HL-60 (cell line): ENCODE results near the gene SUPT7L.

ENCODE experiments used
- CTCF ChIP-seq: IDR thresholded peaks from one replicate; pipeline ENCODE4 v1.5.1; 2011; ENCODE audit warnings: low read length, control low read depth, inconsistent platforms; ENCODE audit not compliant: insufficient read depth
- GABPA ChIP-seq: IDR thresholded peaks from 2 replicates; pipeline ENCODE4 v1.6.1; 2012; ENCODE audit warnings: low read depth
- POLR2AphosphoS5 ChIP-seq: IDR thresholded peaks from 2 replicates; pipeline ENCODE4 v1.6.1; 2012; ENCODE audit warnings: low read depth
- REST ChIP-seq: IDR thresholded peaks from 2 replicates; pipeline ENCODE4 v1.6.1; 2012; ENCODE audit warnings: low read depth; ENCODE audit not compliant: insufficient replicate concordance
- SPI1 ChIP-seq: IDR thresholded peaks from 2 replicates; pipeline ENCODE4 v1.6.1; 2012; ENCODE audit warnings: low read depth, mild to moderate bottlenecking, borderline replicate concordance

DNA sequence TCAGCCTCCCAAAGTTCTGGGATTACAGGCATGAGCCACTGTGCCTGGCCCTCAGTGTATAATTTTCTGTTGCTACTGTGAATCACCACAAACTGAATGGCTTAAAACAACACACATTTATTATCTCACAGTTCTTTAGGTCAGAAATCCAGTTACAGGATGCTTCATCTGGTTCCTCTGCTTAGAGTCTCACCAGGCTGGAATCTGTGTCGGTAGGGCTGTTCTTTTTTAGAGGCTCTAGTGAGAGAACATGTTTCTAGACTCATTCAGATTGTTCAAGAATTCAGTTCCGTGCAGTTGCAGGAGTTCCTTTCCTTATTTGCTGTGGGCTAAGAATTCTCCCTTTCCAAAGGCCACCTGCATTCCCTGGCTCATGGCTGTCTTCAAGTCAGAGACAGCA lies 56.8 kb downstream of the SUPT7L start:
- TF ChIP-seq CTCF (no peak), REST (no peak), POLR2AphosphoS5 (no peak), GABPA (no peak), SPI1 (no peak)
